HEK293T (cell line): ENCODE data around the gene PTPRE.

Experiments
- CTCF ChIA-PET: fragments of 350-600 bp; formaldehyde crosslinking; extraction: SDS; loops from one replicate; lab custom pipeline; 2021; ENCODE audit warnings: antibody characterized with exemption, inconsistent platforms; lab: Yijun Ruan, JAX
- POLR2A ChIA-PET: fragments of 350-600 bp; formaldehyde crosslinking; extraction: SDS; loops from one replicate; lab custom pipeline; 2020; ENCODE audit warnings: antibody characterized with exemption, inconsistent platforms; lab: Yijun Ruan, JAX
- DNase-seq: peaks from one replicate; pipeline ENCODE4 v3.0.0; 2012; ENCODE audit warnings: mixed read lengths; ENCODE audit errors: extremely low spot score
- ARNT ChIP-seq: fragments of 450-650 bp; IDR thresholded peaks from 2 replicates; pipeline ENCODE4 v1.6.1; 2017; ENCODE audit warnings: mild to moderate bottlenecking
- BHLHE40 ChIP-seq: fragments of 450-650 bp; IDR thresholded peaks from 2 replicates; pipeline ENCODE4 v1.6.1; 2016; ENCODE audit warnings: mild to moderate bottlenecking, moderate library complexity, borderline replicate concordance
- CTBP1 ChIP-seq: fragments of 450-650 bp; IDR thresholded peaks from 2 replicates; pipeline ENCODE4 v1.6.1; 2016; ENCODE audit warnings: borderline replicate concordance
- ELF4 ChIP-seq: fragments of 450-650 bp; IDR thresholded peaks from 2 replicates; pipeline ENCODE4 v1.6.1; 2017; ENCODE audit warnings: antibody characterized with exemption
- FOXA1 ChIP-seq: fragments of 450-650 bp; IDR thresholded peaks from 2 replicates; pipeline ENCODE4 v1.6.1; 2016; ENCODE audit warnings: mild to moderate bottlenecking
- FOXK2 ChIP-seq: fragments of 450-650 bp; IDR thresholded peaks from 2 replicates; pipeline ENCODE4 v1.6.1; 2016; ENCODE audit warnings: mild to moderate bottlenecking
- FOXM1 ChIP-seq: fragments of 450-650 bp; IDR thresholded peaks from 2 replicates; pipeline ENCODE4 v1.6.1; 2017; ENCODE audit warnings: mild to moderate bottlenecking, borderline replicate concordance
- HDGF ChIP-seq: fragments of 450-650 bp; IDR thresholded peaks from 2 replicates; pipeline ENCODE4 v1.6.1; 2017; ENCODE audit warnings: antibody characterized with exemption, borderline replicate concordance
- L3MBTL2 ChIP-seq: fragments of 450-650 bp; conservative IDR thresholded peaks from 2 replicates; pipeline ENCODE4 v1.6.1; 2016; ENCODE audit warnings: mild to moderate bottlenecking
- LEF1 ChIP-seq: fragments of 450-650 bp; IDR thresholded peaks from 2 replicates; pipeline ENCODE4 v1.6.1; 2017; ENCODE audit warnings: mild to moderate bottlenecking, borderline replicate concordance
- NFRKB ChIP-seq: fragments of 450-650 bp; IDR thresholded peaks from 2 replicates; pipeline ENCODE4 v1.6.1; 2016; ENCODE audit warnings: mild to moderate bottlenecking, moderate library complexity
- SP1 ChIP-seq: fragments of 450-650 bp; IDR thresholded peaks from 2 replicates; pipeline ENCODE4 v1.6.1; 2017
- SUZ12 ChIP-seq: fragments of 450-650 bp; IDR thresholded peaks from 2 replicates; pipeline ENCODE4 v1.6.1; 2016; ENCODE audit warnings: mild to moderate bottlenecking
- TARDBP ChIP-seq: fragments of 450-650 bp; IDR thresholded peaks from 2 replicates; pipeline ENCODE4 v1.6.1; 2016
- ZNF384 ChIP-seq: fragments of 450-650 bp; IDR thresholded peaks from 2 replicates; pipeline ENCODE4 v1.6.1; 2016
- TF ChIP-seq, protein P1 (sequence below): fragments of 450-650 bp; IDR thresholded peaks from 2 replicates; pipeline ENCODE4 v1.6.1; 2016

Gene PTPRE

DNA sequence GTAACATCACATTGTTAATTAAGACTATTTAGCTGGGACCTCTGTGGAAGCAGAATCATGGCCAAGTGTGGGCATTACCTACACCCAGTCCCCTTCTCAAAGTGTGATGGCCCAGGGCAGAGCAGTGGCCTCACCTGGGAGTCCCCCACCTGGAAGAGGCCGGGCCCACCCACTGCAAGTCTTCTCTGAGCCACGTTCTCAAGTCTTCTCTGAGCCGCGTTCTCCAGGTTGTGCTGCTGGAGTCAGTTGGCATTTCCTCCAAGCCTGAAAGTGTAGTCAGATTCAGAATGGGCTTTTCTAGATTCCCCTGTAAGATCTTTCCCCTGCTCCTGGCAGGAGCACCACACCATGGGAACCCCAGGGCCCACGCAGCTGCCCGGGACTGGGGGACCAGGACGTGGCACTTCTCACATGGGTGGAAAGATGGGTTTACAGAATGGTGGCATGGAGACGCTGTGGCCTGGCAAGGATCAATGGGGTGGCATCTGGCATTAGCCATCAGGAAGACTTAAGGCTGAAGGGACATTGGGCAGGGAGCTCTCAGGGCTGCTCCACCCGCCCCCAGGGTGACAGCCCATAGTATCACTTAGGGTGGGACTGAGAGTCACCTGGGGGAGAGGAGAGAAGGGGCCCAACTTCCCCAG is 151.3 kb downstream of the PTPRE start:
- ChIA-PET CTCF (no interaction called here), POLR2A (no interaction called here)
- no peak for TF ChIP-seq ARNT
- TF ChIP-seq SUZ12 = no peak
- no peak for TF ChIP-seq HDGF
- no peak for TF ChIP-seq FOXA1
- TF ChIP-seq, protein P1, sequence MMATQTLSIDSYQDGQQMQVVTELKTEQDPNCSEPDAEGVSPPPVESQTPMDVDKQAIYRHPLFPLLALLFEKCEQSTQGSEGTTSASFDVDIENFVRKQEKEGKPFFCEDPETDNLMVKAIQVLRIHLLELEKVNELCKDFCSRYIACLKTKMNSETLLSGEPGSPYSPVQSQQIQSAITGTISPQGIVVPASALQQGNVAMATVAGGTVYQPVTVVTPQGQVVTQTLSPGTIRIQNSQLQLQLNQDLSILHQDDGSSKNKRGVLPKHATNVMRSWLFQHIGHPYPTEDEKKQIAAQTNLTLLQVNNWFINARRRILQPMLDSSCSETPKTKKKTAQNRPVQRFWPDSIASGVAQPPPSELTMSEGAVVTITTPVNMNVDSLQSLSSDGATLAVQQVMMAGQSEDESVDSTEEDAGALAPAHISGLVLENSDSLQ = no peak
- no peak for TF ChIP-seq FOXM1
- TF ChIP-seq ZNF384 = no peak
- TF ChIP-seq CTBP1 = no peak
- TF ChIP-seq TARDBP = no peak
- TF ChIP-seq LEF1 = no peak
- no peak for DNase-seq

DNA sequence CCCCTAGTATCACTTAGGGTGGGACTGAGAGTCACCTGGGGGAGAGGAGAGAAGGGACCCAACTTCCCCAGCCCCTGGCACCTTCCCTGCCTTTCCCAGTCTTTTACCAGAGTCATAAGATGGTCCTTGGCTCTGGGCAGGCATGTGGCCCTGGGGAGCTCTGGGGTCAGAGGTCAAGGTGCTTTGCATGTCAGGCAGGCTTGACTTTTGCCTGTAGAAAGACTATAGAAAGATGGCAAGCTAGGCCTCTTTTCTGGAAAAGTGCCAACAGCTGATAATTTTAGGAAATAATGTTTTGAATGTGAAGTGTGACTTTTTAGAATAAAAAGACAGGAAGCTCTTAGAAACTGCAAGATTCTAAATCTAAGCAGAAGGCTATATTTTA is 151.8 kb downstream of the PTPRE start:
- DNase-seq = no peak
- ChIA-PET POLR2A (no interaction called here), CTCF (no interaction called here)
- TF ChIP-seq SUZ12 (no peak), NFRKB (no peak), FOXA1 (no peak), SP1 (no peak), ARNT (no peak), LEF1 (no peak), ELF4 (no peak), L3MBTL2 (no peak), FOXK2 (no peak), BHLHE40 (no peak), CTBP1 (no peak), TARDBP (no peak), HDGF (no peak)

DNA sequence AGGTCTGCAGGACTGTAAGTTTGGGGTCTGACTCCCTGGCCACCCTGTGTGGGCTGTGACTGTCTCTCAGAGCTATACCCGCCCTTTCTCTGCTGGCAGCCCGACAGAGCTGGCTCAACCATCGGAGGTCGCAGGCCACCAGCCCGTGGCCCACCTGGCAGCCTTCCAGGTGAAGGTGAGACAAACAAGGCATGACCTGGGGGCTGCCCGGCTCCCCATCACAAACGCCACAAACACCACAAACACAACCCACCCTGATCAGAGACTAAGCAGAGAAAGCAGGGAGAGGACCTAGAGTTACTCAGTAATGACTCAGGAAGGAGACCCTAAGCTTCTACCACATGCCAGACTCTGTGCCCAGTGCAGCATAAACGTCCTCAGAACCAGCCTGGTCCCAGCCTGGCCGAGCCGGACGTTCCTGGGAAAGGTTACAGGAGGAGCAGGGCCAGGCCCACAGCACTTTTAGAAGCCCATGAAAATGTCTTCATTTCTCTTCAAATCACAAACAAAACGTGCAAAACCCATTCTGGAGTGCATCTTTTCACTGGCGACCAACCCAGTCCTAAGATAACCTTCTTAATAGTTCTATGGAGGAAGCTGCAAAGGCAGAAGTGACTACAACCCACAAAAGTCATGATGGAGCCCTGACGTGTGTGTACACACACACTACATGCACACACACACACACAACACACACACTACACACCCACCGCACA is 152.5 kb downstream of the PTPRE start:
- CTCF ChIA-PET = no interaction called here
- no peak for DNase-seq
- TF ChIP-seq HDGF (no peak), FOXA1 (no peak), NFRKB (no peak), TARDBP (no peak), ZNF384 (no peak), CTBP1 (no peak), SP1 (no peak), FOXK2 (no peak), BHLHE40 (no peak), SUZ12 (no peak), ELF4 (no peak), ARNT (no peak), L3MBTL2 (no peak), LEF1 (no peak), FOXM1 (no peak)
- TF ChIP-seq, protein P1 = no peak
- POLR2A ChIA-PET = no interaction called here

DNA sequence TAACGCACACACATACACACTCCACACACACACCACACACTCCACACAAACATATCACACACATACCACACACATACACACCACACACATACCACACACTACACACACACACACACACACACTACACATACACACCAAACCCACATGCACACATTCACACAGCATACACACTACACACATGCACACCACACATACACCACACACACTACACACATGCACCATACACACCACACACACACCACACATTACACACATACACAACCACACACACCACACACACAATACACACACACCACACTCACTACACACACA is 153.0 kb downstream of the PTPRE start:
- no peak for DNase-seq
- CTCF ChIA-PET = no interaction called here
- POLR2A ChIA-PET = no interaction called here
- TF ChIP-seq CTBP1 = no peak
- no peak for TF ChIP-seq BHLHE40
- TF ChIP-seq SUZ12 = no peak
- TF ChIP-seq FOXK2 = no peak
- TF ChIP-seq ELF4 = no peak
- TF ChIP-seq LEF1 = no peak
- no peak for TF ChIP-seq L3MBTL2
- TF ChIP-seq FOXM1 = no peak
- no peak for TF ChIP-seq FOXA1
- no peak for TF ChIP-seq HDGF
- no peak for TF ChIP-seq SP1
- no peak for TF ChIP-seq TARDBP
- TF ChIP-seq, protein P1 = no peak
- no peak for TF ChIP-seq NFRKB
- no peak for TF ChIP-seq ZNF384
- TF ChIP-seq ARNT = no peak

DNA sequence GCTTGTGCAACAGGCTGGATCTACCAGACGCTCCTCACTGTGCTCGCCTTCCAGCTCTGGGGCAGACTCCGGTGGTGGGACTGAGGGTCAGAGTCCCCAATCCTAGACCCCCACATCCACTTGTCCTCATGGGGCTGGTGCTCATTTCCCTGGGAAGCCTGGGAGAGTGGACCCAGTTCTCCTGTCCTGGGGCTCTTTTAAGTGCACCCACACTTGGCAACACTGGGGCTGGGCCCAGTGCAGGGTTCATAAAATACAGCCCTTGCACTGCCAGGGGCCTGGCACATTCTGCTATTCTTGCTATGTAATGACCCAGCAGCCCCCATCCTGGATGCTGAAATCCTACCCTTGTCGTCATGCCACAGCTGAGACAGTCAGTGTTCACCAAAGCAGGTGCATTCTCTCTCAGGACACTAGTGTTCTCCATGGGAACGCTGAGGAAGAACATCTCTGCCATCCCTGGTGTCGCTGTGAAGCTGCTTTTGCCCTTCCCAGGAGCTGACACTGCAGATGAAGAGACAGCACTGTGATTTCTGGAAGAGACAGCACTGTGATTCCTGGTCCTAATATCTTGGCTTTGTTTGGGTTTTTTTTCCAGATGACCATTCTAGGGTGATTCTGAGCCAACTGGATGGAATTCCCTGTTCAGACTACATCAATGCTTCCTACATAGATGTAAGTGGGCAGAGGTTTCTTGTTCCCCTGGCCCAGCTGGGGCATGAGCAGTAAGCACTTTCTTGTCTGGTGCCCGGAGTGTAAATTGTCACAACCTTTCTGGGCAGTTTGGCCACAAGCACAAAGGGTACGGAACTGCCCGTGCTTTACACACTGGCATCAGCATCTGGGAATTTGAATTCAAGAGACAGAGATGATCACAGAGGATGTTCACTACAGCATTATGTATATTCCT is 153.7 kb downstream of the PTPRE start:
- POLR2A ChIA-PET = no interaction called here
- CTCF ChIA-PET = no interaction called here
- no peak for DNase-seq
- TF ChIP-seq L3MBTL2 = no peak
- TF ChIP-seq ZNF384 = no peak
